Measurements from ENCODE around the gene PRKN.

PRKN gene

GRCh38 chr6:161422710-161423680 lies 1304.6 kb downstream of the PRKN start:
- TF ChIP-seq CSDC2 (CRISPR knock-in tag; IDR thresholded peaks at IDR 0.05): no peak
- TF ChIP-seq TOX (CRISPR knock-in tag; IDR thresholded peaks at IDR 0.05; ENCODE audit: borderline replicate concordance): no peak
- no peak for TF ChIP-seq ISL1 (CRISPR knock-in tag; IDR thresholded peaks at IDR 0.05)
- TF ChIP-seq ZNF8 (CRISPR knock-in tag; IDR thresholded peaks at IDR 0.05): no peak
- no peak for TF ChIP-seq POU6F1 (CRISPR knock-in tag; IDR thresholded peaks at IDR 0.05; ENCODE audit: borderline replicate concordance, low read depth)
- TF ChIP-seq ESRRG (CRISPR knock-in tag; IDR thresholded peaks at IDR 0.05): no peak
- no peak for TF ChIP-seq BACH2 (CRISPR knock-in tag; IDR thresholded peaks at IDR 0.05; ENCODE audit: borderline replicate concordance)
- no peak for TF ChIP-seq PATZ1 (CRISPR knock-in tag; IDR thresholded peaks at IDR 0.05; ENCODE audit: borderline replicate concordance)
- no peak for TF ChIP-seq ARNTL (CRISPR knock-in tag; IDR thresholded peaks at IDR 0.05; ENCODE audit: borderline replicate concordance, low read depth)
- TF ChIP-seq ZNF70 (CRISPR knock-in tag; IDR thresholded peaks at IDR 0.05): no peak
- TF ChIP-seq OSR1 (CRISPR knock-in tag; IDR thresholded peaks at IDR 0.05): no peak
- TF ChIP-seq ZNF565 (CRISPR knock-in tag; conservative IDR thresholded peaks at IDR 0.05; ENCODE audit: low read depth): no peak
- TF ChIP-seq ZFP3 (CRISPR knock-in tag; IDR thresholded peaks at IDR 0.05): no peak
- no peak for TF ChIP-seq ZFP30 (CRISPR knock-in tag; IDR thresholded peaks at IDR 0.05)
- no peak for TF ChIP-seq ZC3H10 (CRISPR knock-in tag; IDR thresholded peaks at IDR 0.05)
- no peak for TF ChIP-seq PPARA (CRISPR knock-in tag; IDR thresholded peaks at IDR 0.05; ENCODE audit: borderline replicate concordance)
- no peak for TF ChIP-seq GLIS3 (CRISPR knock-in tag; IDR thresholded peaks at IDR 0.05)
- no peak for TF ChIP-seq CREB5 (CRISPR knock-in tag; IDR thresholded peaks at IDR 0.05; ENCODE audit: low read depth)
- ATAC-seq: peak; percentile 41; the same call in 2 of the 3 replicates

- TF ChIP-seq POU6F1 (CRISPR knock-in tag; IDR thresholded peaks at IDR 0.05; ENCODE audit: borderline replicate concordance, low read depth) (no peak), RARB (CRISPR knock-in tag; IDR thresholded peaks at IDR 0.05) (no peak), CREB5 (CRISPR knock-in tag; IDR thresholded peaks at IDR 0.05; ENCODE audit: low read depth) (no peak), SNAI2 (CRISPR knock-in tag; IDR thresholded peaks at IDR 0.05) (no peak), BACH2 (CRISPR knock-in tag; IDR thresholded peaks at IDR 0.05; ENCODE audit: borderline replicate concordance) (no peak), PATZ1 (CRISPR knock-in tag; IDR thresholded peaks at IDR 0.05; ENCODE audit: borderline replicate concordance) (no peak), TSHZ2 (CRISPR knock-in tag; IDR thresholded peaks at IDR 0.05) (no peak), ARNTL (CRISPR knock-in tag; IDR thresholded peaks at IDR 0.05; ENCODE audit: borderline replicate concordance, low read depth) (no peak), ZFP3 (CRISPR knock-in tag; IDR thresholded peaks at IDR 0.05) (no peak), TCF4 (CRISPR knock-in tag; IDR thresholded peaks at IDR 0.05; ENCODE audit: borderline replicate concordance) (no peak), ZNF565 (CRISPR knock-in tag; conservative IDR thresholded peaks at IDR 0.05; ENCODE audit: low read depth) (no peak), ISL1 (CRISPR knock-in tag; IDR thresholded peaks at IDR 0.05) (no peak)
- peak; percentile 91 for ATAC-seq
Measured at GRCh38 chr6:161418463-161418945, 1309.1 kb downstream of the PRKN start.

Measured in SK-N-SH treated with all-trans-retinoic acid at 6 μM for 48 hours (cell line).